Left cardiac atrium (tissue), 4 donors: Measurements from ENCODE around the gene EDRF1. TPM values are rescaled to one million over a fixed set of nuclear protein-coding genes. Genes with fewer than 3 reads are reported as not detected.

Experiments
- ATAC-seq, 2 donors: fragments of 200-7000 bp; cut with Tn5 transposase; one replicate each; pipeline ENCODE4 v1.9.1; 2020; ENCODE audit warnings: mild to moderate bottlenecking in 2 of 2, moderate library complexity in 2 of 2
- DNase-seq: peaks from one replicate; pipeline ENCODE4 v3.0.0-alpha.2; 2020
- intact Hi-C, 2 donors: fragments of 100-400 bp; cut with DNase I; formaldehyde crosslinking; loops; one replicate each; pipeline versions ENCODE4 v1.14.1 to v1.15.1; 2022 to 2023
- total RNA-seq, 2 donors: library from RNA; stranded (reverse); fragmentation: NEBNext Ultra II Directional; extraction: Animal tissue kit (Norgen Biotek cat#: 25700); gene quantifications; one replicate each; pipeline ENCODE4 v1.2.1, GENCODE V29; 2021
- donor health status: DM: no; HTN: yes; CAD: no.
- donor health status: DM: no; HTN: yes; CAD: no; lungs with severe emphysema.
- donor health status: DM: yes; HTN: yes; CAD: no.
- donor health status: Dilated cardiomyopathy.

EDRF1 gene
- total RNA-seq, 2 donors from 2014 or later: 11.7 to 12.7 TPM

DNA sequence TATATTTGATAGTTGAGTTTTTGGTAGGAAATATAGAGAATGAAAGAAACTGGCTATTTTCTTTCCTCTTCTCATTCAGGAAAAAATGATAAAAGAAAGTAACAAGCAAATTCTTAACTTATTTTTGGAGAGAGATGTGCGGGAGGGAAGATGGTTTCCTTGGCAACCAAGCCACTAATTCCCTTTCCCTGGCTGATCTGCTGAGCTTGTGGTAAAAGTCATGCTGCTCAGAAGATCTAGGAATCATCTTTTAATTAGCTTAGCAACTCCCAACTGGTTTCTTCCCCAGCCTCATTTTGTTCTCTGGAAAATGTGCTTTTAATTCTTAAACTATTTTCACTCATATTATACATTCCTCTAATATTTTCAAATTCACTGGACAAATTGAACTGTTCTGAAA lies 91.7 kb downstream of the EDRF1 start:
- DNase-seq (no peak), ATAC-seq (no peak)
- intact Hi-C loops: no loop called here

- ATAC-seq (no peak), DNase-seq (no peak)
- intact Hi-C loops: no loop called here
These were observed 92.7 kb downstream of the EDRF1 start for GRCh38 chr10:125812128-125812750.

Other genes starting within 250 kb of the EDRF1 start
- not detected for gene TEX36, start 36.5 kb upstream of the EDRF1 start, total RNA-seq
- gene MMP21, start 56.1 kb downstream of the EDRF1 start, total RNA-seq: under 1 TPM; 0.34 to 0.38 TPM
- gene UROS, start 103.5 kb downstream of the EDRF1 start, total RNA-seq: 10 to 100 TPM; 59.5 to 68.5 TPM
- gene BCCIP, start 103.8 kb downstream of the EDRF1 start, total RNA-seq: 10 to 100 TPM; 34.8 to 51.1 TPM
- 10 to 100 TPM; 37.1 to 39.7 TPM for gene DHX32, start 161.6 kb downstream of the EDRF1 start, total RNA-seq
- under 1 TPM; 0.81 to 0.88 TPM for gene FANK1, start 176.9 kb downstream of the EDRF1 start, total RNA-seq